ENCODE measurements around the gene CHD5. TPM values are rescaled to one million over a fixed set of nuclear protein-coding genes. Genes with fewer than 3 reads are reported as not detected.

The CHD5 gene
- total RNA-seq, 2 donors from 2014 or later: 1.1 to 3.2 TPM

DNA sequence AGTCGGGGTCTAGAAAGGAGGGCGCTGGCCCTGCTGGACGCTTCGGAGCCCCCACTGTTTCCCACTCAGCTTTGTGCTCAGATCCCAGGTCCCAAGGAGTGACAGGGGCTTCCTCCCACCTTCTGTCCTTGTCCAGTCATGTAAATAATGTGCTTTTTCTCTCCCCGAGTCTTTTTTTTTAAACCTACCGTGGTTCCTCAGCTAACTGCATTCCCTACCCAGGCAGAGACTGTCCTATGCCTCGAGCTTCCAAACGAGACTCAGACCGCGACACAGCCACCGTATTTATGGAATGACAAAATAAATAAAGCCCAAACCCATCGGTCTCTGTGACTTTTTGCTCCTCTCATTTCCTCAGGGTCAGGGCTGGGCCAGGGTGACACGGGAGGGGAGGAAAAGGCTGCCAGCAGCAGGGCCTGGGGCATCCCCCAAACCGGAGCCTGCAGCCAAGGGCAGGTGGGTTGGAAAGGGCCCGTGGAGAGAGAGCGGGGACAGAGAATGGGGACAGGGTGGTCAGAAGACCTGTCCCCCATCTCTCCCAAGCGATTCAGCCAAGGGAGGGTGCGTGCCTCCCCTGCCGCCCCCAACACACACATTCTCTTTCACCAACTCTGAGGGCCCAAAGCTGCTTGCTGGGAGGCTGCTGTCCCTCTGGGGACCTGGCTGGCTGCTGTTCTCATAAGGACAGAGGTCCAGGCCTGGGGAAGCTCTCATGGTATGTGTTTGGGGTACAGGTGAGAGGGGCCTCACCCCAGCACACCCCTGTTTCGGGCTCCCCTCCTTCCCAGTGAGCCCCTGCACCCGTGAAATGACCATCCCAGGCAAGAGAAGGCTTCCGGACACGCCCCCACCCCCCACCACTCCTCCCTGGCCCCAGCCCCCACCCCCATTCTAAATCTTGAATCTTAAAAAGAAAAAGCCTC lies 79.0 kb downstream of the CHD5 start:
- Histone ChIP-seq H3K4me1 (ENCODE audit: control insufficient read depth in 1 of 2, low read depth in 2 of 2) (no peaks in the 10 kb centered on the region), H3K27me3 (replicated peaks; ENCODE audit: insufficient read depth) (no peaks in the 10 kb centered on the region), H3K4me3 (no peak overlapping the region)

DNA sequence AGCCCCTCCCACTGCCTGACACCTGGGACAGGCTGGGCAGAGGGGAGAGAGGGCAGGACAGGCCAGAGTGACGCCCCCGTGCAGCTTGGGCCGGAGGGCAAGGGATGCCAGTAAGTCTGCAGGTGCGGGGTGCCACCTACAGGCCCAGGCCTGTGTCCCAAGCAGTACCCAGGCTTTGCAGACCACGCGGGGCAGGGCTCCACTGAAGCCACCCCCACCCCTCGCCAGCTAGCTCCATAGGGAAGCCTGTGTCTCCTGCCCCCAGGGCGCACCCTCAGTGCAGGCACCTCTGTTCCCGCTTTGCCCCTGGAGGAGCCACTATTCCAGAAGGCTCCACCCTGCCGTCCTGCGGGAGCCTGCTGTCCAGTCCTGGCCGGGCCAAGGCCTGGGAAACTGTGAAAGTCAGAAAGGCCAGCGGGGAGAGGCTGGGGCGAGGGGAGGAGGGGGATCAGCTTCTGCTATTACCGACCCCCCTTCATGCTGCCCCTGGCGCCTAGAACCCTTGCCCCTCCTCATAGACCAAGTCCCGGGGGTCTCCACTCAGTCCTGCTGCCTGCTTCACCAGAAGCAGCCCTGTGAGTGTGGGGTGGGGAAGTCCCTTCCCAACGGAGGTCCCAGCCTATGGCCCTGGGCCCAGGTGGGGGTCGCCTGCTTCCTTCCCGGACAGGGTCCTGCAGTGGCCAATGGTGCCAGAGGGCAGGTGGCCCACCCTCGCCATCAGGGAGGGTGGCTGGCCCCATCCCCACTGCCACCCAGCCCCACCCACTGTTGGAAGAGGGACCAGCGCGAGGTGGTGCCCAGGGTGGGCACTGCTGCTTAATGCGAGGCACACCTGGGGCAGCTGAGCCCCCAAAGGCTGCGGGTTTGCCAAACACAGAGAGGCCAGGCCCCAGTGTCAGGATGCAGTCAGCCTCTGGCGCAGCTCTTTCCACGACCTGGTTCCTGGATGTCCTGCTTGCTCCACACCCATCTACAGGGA lies 80.0 kb downstream of the CHD5 start:
- Histone ChIP-seq H3K4me3 (no peak overlapping the region), H3K27me3 (replicated peaks; ENCODE audit: insufficient read depth) (no peaks in the 10 kb centered on the region), H3K36me3 (no peaks in the 10 kb centered on the region), H3K4me1 (ENCODE audit: control insufficient read depth in 1 of 2, low read depth in 2 of 2) (no peaks in the 10 kb centered on the region), H3K27ac (no peak overlapping the region), H3K9me3 (no peaks in the 10 kb centered on the region)
- TF ChIP-seq, protein P1, sequence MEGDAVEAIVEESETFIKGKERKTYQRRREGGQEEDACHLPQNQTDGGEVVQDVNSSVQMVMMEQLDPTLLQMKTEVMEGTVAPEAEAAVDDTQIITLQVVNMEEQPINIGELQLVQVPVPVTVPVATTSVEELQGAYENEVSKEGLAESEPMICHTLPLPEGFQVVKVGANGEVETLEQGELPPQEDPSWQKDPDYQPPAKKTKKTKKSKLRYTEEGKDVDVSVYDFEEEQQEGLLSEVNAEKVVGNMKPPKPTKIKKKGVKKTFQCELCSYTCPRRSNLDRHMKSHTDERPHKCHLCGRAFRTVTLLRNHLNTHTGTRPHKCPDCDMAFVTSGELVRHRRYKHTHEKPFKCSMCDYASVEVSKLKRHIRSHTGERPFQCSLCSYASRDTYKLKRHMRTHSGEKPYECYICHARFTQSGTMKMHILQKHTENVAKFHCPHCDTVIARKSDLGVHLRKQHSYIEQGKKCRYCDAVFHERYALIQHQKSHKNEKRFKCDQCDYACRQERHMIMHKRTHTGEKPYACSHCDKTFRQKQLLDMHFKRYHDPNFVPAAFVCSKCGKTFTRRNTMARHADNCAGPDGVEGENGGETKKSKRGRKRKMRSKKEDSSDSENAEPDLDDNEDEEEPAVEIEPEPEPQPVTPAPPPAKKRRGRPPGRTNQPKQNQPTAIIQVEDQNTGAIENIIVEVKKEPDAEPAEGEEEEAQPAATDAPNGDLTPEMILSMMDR (IDR thresholded peaks at IDR 0.05): no peak
- ATAC-seq (ENCODE audit: insufficient number of reproducible peaks, low FRiP score, low read depth) (no peak), DNase-seq (ENCODE audit: low spot score) (no peak)

More for the DNA sequence above, 79.0 kb downstream of the CHD5 start:
- H3K9me3 ChIP-seq: no peaks in the 10 kb centered on the region
- TF ChIP-seq, protein P1 (IDR thresholded peaks at IDR 0.05): no peak
- H3K27ac ChIP-seq: no peak overlapping the region
- no peaks in the 10 kb centered on the region for H3K36me3 ChIP-seq
- ATAC-seq (ENCODE audit: insufficient number of reproducible peaks, low FRiP score, low read depth): no peak
- no peak for DNase-seq (ENCODE audit: low spot score)

DNA sequence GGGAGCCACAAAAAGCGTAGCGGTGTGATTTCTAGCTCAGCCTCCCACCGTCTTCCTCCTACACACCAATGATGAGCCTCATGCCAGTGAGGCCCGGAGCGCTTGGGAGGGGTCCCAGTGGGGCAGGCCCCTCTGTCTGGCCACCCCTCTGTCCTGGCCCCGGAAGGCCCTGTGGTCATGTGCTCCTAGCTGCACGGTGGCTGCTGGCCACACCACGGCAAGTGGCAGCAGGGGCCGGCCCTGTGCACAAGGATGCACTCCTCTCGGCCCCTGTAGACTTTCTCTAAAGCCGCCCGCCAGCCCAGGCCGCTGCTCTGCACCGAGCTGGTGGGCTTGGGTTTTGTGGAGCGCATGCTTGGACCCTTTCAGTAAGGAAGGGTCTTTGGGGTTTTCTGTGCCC lies 80.8 kb downstream of the CHD5 start:
- H3K36me3 ChIP-seq: no peaks in the 10 kb centered on the region
- ATAC-seq (ENCODE audit: insufficient number of reproducible peaks, low FRiP score, low read depth) (no peak), DNase-seq (ENCODE audit: low spot score) (no peak)
- H3K4me3 ChIP-seq: no peak overlapping the region
- H3K9me3 ChIP-seq: no peaks in the 10 kb centered on the region
- TF ChIP-seq, protein P1 (IDR thresholded peaks at IDR 0.05): no peak
- no peak overlapping the region for H3K27ac ChIP-seq
- H3K27me3 ChIP-seq (replicated peaks; ENCODE audit: insufficient read depth): no peaks in the 10 kb centered on the region
- no peaks in the 10 kb centered on the region for H3K4me1 ChIP-seq (ENCODE audit: control insufficient read depth in 1 of 2, low read depth in 2 of 2)

DNA sequence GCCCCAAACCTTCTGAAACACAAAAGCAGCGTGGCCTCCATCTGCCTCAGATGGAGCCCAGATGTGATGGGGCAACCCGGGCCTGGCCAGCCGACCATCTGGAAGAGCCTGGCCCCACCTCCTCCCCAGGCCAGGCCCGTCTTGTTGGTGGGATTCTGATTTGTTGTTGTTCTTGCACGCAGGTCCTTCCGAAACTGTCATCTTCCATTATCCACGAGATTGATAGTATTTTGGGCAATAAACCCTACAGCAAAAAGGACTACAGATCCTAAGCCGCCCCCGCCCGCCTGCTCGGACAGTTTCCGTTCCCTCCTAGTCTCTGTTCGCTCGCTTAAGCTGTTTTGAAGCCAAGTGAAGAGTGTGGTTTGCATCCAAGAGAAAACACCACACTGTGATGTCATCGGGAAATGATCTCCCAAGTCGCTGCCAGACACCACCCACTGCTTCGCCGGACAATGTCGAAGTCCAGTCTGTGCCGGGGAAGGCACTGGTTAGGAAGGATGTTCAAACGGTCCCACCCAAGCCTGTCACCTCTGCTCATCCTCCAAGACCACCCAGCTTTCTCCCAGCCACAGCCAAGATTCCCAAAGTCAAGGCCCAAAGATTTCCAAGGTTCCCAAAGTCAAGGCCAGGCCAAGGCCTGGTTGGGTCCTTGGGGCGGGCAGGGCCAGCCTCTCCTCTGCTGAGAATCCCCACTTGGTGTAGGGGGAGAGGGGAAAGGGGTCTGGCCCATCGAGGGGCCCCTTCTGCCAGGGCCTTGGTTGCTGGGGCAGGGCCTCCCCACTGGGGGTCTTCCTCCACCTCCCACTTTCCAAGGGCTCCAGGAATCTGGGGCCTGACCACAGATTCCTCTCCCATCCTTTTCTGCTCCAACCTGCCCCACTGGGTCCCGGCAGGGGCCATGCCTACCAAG lies 81.6 kb downstream of the CHD5 start:
- Histone ChIP-seq H3K9me3 (no peaks in the 10 kb centered on the region), H3K27ac (no peak overlapping the region), H3K36me3 (no peaks in the 10 kb centered on the region), H3K27me3 (replicated peaks; ENCODE audit: insufficient read depth) (no peaks in the 10 kb centered on the region), H3K4me3 (no peak overlapping the region), H3K4me1 (ENCODE audit: control insufficient read depth in 1 of 2, low read depth in 2 of 2) (no peaks in the 10 kb centered on the region)
- DNase-seq (ENCODE audit: low spot score): no peak
- no peak for ATAC-seq (ENCODE audit: insufficient number of reproducible peaks, low FRiP score, low read depth)
- TF ChIP-seq, protein P1 (IDR thresholded peaks at IDR 0.05): no peak

Data from thoracic aorta (tissue), 2 donors.